NCI-H2107 treated with DMSO at 0.1 percent for 48 hours (cell line): Measurements from ENCODE around the gene PSORS1C1.

Source experiments
- DNase-seq: peaks from one replicate; lab custom pipeline; 2025; ENCODE audit not compliant: unreplicated experiment; lab: John Stamatoyannopoulos, UW

PSORS1C1 gene

DNA sequence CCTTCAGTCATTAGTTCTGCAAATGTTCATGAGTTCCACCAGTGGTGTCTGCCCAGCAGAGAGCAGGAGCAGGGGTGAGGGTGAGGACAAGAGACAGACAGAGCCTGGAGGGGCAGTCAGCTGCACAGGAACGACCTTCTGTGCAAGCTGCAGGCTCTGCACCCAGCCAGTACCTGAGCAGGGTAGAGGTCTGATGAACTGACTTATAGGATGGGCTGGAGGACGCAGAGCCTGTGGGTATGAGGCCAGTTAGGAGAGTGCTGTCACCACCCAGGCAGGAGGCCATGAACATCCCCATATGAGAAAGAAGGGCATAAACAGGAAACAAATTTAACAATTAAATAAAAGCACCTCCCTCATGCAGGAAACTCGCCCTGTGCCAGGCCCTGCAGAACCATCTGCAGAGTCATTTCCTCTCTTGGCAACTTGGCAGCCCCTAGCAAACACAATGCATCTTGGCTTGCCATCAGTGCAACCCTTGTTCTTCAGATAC, 20.2 kb upstream of the PSORS1C1 start:
- no peak for DNase-seq

- no peak for DNase-seq
Measured at GRCh38 chr6:31096215-31096614, 18.4 kb upstream of the PSORS1C1 start.

GRCh38 chr6:31096656-31097055, 17.9 kb upstream of the PSORS1C1 start:
- DNase-seq: no peak

DNA sequence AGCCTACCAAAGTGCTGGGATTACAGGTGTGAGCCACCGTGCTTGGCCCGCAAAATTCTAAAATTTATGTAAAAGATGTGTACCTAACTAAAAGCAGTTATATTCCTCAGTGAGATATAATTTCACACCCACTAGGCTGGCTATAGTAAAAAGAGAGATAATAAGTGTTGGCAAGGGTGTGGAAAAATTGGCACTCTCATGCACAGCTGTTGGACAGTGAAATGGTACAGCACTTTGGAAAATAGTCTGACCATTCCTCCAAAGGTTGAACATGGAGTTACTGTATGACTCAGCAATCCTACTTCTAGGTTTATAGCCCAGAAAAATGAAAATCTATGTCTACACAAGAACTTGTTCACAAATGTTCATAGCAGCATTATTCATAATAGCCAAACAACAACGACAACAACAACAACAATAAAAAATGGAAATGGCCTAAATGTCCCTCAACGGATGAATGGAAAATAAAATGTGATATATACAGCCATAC, 16.1 kb upstream of the PSORS1C1 start:
- DNase-seq: no peak

GRCh38 chr6:31103136-31103535, 11.5 kb upstream of the PSORS1C1 start:
- DNase-seq: no peak

- no peak for DNase-seq
Measured at GRCh38 chr6:31107052-31107451, 7.5 kb upstream of the PSORS1C1 start.

- DNase-seq: no peak
Measured at GRCh38 chr6:31110825-31111582, 3.6 kb upstream of the PSORS1C1 start.

DNA sequence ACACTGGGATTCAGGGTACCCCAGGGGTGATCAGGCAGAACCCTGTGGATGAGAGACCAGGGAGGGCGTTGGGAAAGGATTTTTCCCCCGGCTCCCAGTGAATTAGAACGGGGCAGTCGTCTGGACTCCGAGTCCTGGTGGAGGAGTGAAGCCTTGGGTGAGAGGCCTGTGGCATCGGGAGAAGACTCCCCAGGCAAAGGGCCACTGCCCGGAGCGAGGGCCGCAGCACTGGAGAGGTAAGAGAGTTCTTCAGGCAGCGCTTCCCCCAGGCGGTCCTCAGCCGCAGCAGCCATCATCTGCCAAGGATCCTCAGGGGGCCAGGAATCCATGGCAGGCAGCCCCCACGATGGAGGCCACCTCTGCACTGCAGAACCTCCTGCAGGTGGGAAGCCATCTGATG, 2.9 kb upstream of the PSORS1C1 start:
- no peak for DNase-seq

DNA sequence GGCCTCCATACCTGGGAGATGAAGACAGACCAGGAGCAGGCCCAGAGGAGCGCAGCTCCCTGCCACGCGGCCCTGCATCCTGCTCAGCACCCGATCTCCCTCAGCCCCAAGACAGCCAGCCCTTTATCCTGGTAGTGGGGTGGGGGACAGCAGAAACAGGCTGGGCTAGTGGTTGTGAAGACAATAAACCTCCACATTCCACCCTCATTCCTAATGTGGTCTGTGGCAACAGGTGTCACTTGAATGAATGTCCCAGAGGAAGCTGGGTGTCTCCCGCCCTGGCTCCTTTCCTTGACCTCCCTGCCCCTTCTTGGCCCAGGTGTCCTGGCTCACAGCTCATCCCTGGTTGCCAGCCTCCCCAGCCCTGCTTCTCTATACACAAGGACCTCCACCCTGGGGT, 2.1 kb upstream of the PSORS1C1 start, which contains the start of gene C6orf15:
C6orf15 (minus strand) TSS at position 98 of the 400 bp plus-strand sequence; CDS start at position 78, 20 bp downstream.
- DNase-seq: no peak

DNA sequence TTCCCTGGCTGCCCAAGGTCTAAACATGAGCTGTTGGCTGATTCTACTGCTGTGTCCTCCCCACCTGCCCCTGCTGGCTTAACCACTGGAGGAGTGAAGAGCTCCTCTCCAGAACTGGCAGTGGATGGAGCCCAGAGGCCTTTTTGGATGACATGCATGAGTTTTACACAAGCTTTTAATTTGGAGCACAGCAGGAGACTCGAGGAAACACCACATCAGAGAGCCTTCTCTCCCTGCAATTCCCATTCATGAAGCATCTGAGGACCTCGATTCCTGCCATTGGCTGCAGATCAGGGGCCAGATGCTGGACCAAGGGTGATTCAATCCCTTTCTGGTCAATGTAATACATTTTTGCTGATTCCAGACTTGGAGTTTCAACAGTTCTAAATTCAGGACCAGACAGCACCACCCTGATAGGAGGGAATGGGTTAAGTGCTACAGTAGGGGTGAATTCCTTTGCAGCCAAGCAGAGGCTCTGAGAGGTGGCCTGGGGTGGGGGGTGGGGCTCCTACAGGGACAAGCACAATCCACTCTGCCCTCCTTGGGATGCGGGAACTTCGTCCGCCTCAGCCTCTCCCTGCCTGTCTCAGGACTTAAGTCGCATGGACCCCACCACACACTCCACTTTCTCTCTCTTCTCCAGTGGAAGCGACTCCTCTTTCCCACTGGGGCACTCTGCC, 599 bp upstream of the PSORS1C1 start:
- DNase-seq: no peak

DNA sequence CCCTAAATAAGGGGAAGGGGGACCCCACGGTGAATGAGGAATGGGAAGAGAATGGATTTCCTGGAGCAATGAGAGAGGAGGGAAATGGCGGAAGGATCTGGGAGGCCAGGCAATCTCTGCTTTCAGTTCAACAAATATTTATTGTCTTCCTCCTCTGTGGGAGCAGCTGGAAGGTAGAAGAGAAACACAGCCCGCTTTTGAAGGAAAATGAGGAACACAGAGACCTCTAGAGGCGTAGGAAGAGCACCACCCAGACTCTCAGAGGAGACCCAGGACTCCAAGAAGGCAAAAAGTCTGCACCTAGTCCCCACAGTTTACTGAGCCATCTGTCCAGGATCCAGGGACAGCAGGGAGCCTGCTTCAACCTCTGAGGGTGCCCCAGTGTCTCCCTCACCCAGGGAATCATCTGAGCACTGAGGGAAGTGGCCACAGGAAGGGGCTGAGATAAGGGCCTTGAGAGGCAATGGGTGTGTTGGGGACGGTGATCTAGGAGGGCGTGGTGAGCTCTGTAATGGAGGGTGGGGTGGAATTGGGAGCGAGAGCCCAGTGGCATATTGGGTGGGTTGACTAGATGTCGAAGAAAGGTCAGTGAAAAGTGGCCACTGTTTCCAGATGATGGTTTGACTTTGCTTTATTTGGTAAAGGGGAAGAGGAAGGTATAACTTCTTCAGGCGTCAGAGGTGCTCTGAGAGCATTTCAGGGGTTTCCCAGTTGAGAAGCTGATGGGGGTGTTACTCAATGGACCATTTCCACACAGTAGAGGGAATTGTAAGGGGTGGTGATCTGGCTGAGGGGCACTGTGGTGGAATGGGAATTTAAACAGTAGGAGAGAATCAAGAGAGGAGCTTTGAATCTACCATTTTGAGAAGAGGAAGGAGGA, 610 bp downstream of the PSORS1C1 start:
- DNase-seq: no peak

- DNase-seq: no peak
Measured at GRCh38 chr6:31115941-31116560, 1.5 kb downstream of the PSORS1C1 start.

GRCh38 chr6:31116661-31117385, 2.2 kb downstream of the PSORS1C1 start:
- no peak for DNase-seq

GRCh38 chr6:31118178-31118577, 3.6 kb downstream of the PSORS1C1 start:
- no peak for DNase-seq

DNA sequence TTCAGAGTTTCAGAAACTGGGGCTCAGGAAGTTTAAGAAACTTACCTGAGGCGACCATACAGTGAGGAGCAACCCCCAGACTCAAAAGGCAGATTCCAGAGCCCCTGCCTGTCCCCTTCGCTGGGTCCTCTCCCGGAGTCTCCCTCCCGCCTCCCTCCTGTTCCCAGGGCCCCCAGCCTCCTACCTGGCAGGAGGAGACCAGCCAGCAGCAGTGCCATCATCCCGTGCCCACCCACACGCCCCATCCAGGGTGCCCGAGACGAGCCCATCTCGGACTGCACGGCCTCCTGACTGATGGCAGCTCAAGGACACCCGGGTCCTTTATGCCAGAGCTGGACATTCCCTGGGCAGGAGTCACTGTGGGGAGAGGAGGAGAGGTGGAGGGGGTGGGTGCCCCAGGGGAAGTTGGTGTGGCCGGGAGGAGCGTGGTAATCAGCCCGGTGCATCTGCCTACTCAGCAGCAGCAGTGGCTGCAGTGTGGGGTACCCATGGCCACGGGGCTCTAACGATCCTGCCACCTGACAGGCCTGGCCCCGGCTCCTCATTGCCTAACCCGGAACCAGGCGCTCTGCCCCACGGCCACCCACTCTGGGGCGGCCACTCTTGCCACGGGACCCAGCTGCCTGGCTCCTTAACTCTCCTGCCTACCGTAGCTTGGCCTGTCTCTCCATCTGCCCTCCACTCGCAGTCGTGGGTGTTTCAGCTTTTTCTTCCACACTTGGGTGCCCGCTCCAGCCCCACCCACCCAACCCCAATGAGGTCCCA, 5.7 kb downstream of the PSORS1C1 start, which contains the start of gene CDSN:
CDSN (minus strand) TSS at position 296 of the 765 bp plus-strand sequence; CDS start at position 269, 27 bp downstream.
- no peak for DNase-seq

GRCh38 chr6:31121131-31121790, 6.7 kb downstream of the PSORS1C1 start:
- DNase-seq: no peak

DNA sequence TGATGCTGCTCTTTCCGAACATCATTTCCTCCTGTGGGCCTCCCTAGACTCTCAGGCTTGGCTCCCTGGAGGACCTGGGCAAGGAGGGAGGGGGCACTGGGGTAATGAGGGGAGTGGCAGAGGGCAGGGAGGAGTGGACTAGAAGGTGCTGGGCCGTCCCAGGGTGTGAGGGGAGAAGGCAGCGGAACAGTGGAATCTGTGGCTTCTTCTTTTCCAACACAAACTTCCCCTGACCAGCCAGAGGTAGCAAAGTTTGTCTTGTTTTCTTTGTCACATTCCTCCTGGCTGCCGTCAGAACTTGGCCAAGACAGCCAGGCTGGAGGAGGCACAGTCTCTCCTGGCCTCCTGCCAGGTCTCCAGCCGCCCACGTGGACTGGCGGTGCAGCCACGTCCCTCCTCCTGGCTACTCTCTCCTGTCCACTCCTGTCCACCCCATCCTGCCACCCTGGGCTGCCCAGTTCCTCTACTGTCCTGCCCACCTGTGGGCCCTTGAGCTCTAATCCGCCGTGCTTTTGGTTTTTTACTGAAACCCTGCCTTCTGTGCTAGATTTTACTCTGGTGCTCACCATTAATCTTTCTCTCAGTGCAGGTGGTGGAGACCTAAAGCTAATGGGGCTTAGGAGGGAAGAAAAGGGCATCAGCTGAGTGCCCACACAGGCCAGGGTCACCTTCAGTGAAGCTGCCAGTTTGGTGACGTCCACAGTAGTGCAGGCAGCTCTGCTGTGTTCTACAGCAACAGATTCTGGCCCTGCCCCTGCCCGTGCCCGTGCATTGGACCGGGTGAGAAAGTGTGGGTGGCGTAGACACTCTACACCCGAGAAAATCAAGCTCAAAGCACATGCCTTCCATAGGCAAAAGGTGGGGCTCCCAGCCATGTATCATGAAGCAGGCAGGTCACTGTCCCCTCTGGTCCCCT, 8.4 kb downstream of the PSORS1C1 start:
- no peak for DNase-seq

DNA sequence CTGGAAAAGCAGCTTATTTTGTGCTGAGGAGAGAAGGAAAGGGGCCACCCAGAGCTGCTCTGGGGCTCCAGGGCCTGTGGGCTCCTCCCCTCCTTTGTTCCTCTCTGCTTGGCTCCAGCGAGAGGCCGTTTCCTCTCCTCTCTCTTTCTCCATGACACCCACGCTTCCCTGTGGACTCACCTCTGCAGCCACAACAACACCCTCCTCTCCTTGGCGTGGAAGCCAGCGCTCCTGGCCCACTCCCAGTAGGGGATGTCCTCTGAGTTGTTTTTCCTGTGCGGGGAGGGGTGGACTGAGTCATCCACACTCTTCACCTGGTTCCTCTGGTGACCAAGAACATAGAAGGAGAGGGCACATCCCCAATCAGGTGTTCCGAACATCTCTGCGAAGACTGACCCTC, 10.6 kb downstream of the PSORS1C1 start:
- DNase-seq: no peak
